Stimulated activated CD4-positive, alpha-beta T cell treated with anti-CD3 and anti-CD28 coated beads, Interleukin-4, amount 100 ng/mL, for 24 hours (primary cell): Measurements from ENCODE around the gene PPT2.

Experiments used
- DNase-seq: peaks from one replicate; pipeline ENCODE4 v3.0.0-alpha.2; 2020

PPT2 gene

GRCh38 chr6:32152769-32153563 lies 975 bp upstream of the PPT2 start:
- DNase-seq = no peak

GRCh38 chr6:32154514-32155161 lies 697 bp downstream of the PPT2 start:
- DNase-seq = peak; percentile 62

GRCh38 chr6:32156891-32157290 lies 3.0 kb downstream of the PPT2 start:
- DNase-seq = no peak

- DNase-seq = no peak
Observed at GRCh38 chr6:32158052-32158451, 4.1 kb downstream of the PPT2 start.

GRCh38 chr6:32163559-32164258 lies 9.8 kb downstream of the PPT2 start:
- no peak for DNase-seq

- no peak for DNase-seq
Observed at GRCh38 chr6:32164295-32164694, 10.4 kb downstream of the PPT2 start, which contains the start of gene EGFL8. Gene EGFL8 (plus strand): TSS chr6:32164595. CDS start chr6:32166166, 1,571 bp downstream.

- no peak for DNase-seq
Observed at GRCh38 chr6:32166411-32167061, 12.6 kb downstream of the PPT2 start.

GRCh38 chr6:32167154-32167760 lies 13.3 kb downstream of the PPT2 start:
- no peak for DNase-seq

- DNase-seq = no peak
Observed at GRCh38 chr6:32167761-32168262, 13.9 kb downstream of the PPT2 start.

GRCh38 chr6:32168350-32168749 lies 14.4 kb downstream of the PPT2 start:
- DNase-seq = no peak

- no peak for DNase-seq
Observed at GRCh38 chr6:32168807-32169591, 15.1 kb downstream of the PPT2 start.

- DNase-seq = no peak
Observed at GRCh38 chr6:32170294-32170693, 16.4 kb downstream of the PPT2 start.

- no peak for DNase-seq
Observed at GRCh38 chr6:32171234-32171633, 17.3 kb downstream of the PPT2 start.

- DNase-seq = no peak
Observed at GRCh38 chr6:32173051-32173727, 19.2 kb downstream of the PPT2 start.

- DNase-seq = no peak
Observed at GRCh38 chr6:32174416-32174815, 20.5 kb downstream of the PPT2 start.

- DNase-seq = no peak
Observed at GRCh38 chr6:32175322-32175710, 21.4 kb downstream of the PPT2 start.

- DNase-seq = peak; percentile 98
Observed at GRCh38 chr6:32175711-32176475, 22.0 kb downstream of the PPT2 start, which contains the start of gene AGPAT1. Gene AGPAT1 (minus strand): TSS chr6:32176084. CDS start chr6:32171496, 4,588 bp downstream.

- no peak for DNase-seq
Observed at GRCh38 chr6:32176476-32177182, 22.7 kb downstream of the PPT2 start.

GRCh38 chr6:32177183-32177787 lies 23.3 kb downstream of the PPT2 start:
- peak; percentile 43 for DNase-seq
